ENCODE measurements around the gene ZC3H4.

Gene ZC3H4

DNA sequence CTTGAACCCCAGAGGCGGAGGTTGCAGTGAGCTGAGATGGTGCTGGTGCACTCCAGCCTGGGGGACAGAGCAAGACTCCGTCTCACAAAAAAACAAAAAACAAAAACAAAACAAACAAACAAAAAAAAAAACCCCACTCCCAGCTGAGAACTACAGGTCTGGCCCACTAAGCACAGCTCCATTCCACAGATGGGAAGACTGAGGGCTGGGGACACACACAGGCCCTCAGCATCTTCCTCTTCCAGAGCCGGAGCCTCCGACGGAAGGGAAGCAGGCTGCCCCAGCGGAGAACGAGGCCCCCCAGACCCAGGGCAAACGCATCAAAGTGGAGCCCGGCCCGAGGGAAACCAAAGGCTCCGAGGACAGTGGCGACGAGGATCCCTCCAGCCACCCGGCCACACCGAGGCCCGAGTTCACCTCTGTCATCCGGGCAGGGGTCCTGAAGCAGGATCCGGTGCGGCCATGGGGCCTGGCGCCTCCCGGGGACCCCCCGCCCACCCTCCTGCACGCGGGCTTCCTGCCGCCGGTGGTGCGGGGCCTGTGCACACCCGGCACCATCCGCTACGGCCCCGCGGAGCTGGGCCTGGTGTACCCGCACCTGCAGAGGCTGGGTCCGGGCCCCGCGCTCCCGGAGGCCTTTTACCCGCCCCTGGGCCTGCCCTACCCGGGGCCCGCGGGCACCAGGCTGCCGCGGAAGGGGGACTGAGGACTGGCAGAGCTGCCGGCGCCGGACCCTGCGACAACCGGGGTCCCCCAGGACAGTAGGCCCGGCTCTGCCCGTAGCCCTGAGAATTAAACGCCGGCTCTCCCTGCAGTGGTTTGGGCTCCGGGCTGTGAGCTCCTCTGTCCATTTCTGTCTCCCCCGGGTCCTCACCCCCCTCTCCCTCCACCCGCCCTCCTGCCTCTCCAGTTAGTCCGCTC, 68.4 kb downstream of the ZC3H4 start:
- DNase-seq: no peak

DNA sequence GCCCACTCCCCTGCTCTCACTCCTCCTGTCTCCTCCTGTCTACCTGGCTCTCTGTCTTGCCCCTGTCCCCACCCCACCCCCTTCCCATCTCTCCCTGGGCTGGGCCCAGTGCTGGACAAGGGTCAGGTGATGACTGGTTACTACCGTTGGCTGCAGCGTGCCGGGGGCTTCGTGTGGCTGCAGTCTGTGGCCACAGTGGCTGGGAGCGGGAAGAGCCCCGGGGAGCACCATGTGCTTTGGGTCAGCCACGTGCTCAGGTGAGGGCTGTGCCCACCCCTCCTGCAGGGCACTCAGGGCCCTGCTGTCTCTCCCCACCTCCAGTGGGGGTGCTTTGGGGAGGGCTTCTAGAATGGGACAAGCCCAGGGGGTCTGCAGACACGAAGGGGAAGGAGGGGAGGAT, 72.7 kb downstream of the ZC3H4 start:
- no peak for DNase-seq

DNA sequence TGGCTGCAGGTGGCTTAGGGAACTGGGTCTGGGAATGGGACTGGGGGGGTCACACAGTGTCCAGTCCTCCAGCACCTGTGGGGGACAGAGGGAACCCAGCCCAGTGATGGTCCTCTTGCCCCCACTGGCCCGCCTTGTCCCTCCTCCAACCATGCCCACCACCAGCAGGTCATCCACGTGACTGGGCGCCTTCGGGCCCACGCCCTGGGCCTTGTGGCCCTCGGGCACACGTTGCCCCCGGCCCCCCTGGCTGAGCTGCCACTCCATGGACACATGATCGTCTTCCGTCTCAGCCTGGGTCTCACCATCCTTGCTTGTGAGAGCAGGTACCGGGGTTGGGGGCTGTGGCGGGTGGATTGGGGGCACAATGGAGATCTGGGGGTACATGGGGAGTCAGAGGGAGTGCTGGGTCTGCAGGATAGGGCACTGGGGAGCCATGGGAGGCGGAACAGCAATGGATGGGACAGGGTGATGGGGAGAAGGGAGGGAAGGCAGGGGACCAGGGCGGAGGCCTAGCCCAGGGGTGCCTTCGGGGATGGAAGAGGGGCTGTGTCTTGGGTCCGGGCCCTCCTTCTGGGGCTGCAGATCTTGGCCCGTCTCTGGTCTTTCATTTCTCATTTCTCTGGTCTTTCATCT, 74.2 kb downstream of the ZC3H4 start:
- DNase-seq: no peak

DNA sequence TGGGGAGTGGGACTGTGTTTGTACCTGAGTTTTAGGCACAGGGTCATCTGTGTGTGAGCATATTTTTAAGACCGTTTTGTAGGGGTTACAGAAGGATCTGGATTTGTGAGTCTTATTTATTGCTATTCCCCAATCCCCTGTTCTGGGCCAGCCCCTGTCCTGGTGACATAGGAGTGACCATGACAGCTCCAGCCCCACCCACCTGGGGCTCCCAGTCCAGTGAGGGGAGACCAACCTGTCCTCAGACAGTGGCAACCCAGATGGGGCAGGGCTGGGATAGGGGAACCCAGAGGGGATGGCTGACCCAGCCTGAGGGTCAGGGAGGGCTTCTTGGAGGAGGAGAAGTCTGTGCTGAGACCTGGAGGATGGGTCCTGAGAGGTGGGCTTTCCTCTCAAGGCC, 75.8 kb downstream of the ZC3H4 start:
- DNase-seq: no peak

DNA sequence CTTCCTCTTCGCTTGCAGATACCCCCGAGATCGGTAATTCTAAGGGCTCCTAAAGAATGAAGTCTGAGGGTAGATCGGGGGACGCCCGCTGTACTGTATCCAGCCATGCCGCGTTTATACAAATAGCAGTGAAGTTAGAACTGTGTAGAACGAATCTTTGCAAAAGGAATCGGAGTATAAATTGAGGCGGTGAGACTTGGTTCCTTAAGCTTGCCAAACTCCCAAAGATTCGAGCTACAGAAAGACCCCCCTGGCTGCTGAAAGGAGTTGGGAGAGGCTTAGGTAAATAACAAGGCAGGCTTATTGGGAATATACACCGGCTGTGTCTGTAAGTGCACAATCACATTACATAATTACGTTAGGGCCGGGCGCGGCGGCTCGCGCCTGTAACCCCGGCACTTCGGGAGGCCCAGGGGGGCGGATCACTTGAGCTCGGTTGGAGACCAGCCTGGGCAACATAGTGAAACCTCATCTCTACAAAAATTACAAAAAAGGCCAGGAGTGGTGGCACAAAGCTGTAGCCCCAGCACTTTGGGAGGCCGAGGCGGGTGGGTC, 77.4 kb downstream of the ZC3H4 start:
- peak; percentile 76 for DNase-seq

DNA sequence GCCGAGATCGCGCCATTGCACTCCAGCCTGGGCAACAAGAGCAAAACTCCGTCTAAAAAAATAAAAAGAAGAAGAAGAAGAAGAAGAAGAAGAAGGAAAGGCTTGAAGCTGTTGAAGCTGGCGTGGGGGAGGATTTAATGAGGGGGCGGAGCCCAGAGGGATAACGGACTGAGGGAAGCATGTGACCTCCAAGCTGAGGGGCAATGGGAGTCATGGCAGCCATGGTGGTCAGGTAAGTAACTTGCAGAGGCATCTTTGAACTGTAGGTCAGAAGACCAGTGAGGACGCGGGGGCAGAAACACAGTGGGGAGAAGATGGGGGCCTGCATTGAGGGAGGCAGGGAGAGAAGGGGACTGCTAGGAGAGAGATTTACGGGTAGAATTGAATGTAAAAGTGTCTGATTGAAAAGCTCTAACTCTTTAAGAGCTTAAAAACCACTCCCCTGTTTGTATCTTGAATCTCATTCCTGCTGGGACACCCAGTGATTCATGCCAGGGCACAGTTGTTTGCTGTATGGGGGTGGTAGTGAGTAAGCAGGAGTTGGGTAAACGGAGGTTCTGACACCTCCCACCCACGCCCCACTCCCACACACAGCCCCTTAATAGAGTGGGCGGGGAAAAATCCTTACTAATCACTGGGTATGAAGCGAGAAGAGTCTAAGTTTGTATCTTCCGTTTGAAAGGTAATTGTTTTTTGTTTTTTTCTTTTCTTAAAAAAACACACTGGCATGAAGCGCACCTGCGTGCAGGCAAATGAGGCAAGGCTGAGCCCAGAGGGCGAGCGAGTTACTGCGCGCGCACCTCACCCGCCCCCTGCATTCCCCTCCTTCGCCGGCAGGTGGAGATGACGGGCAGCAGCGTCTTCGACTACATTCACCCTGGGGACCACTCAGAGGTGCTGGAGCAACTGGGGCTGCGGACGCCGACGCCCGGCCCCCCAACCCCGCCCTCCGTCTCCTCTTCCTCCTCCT, 78.2 kb downstream of the ZC3H4 start:
- no peak for DNase-seq

DNA sequence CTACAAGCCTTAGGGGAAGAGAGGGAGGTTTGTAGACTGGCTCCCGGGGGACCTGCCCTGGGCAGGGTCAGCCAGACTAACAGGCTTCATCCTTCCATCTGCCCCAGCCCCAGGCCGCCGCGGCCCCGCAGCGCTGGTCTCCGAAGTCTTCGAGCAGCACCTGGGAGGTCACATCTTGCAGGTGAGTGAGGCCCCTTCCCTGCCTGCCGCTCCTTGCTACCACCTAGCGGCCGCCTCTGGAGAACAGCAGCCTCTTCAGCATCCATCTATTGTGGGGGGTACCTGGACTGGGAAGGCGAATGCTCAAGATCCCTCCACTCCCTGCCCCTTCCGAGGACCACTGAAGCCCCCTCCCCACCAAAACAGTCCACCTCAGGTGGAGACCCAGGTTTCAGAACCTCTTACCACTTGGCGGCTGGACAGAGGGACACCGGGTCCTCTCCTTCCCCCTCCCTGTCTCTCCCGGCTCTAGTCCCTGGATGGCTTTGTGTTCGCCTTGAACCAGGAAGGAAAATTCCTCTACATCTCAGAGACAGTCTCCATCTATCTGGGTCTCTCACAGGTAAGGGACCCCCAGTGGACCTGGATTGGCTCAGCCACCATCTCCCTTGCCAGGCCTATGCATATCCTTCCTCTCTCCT, 81.3 kb downstream of the ZC3H4 start:
- no peak for DNase-seq

DNA sequence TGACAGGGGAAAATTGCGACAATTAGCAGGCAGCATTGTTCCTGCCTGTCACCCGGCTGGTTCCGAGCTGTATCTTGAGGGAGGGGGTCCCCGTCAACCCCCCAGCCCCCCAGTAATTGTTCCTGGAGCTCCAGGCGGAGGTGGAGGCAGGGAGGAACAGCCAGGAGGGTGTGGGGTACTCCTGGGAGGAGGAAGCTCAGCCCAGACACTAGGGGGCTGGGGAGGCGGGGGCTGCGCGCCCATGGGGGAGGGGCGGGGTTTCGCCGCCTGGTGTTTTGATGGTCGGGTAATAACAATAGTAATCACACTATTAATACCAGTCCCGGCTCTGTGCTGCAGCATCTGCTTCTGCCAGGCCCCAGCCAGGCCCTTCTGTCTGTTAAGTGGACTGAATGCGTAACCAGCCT, 85.4 kb downstream of the ZC3H4 start:
- DNase-seq: no peak

DNA sequence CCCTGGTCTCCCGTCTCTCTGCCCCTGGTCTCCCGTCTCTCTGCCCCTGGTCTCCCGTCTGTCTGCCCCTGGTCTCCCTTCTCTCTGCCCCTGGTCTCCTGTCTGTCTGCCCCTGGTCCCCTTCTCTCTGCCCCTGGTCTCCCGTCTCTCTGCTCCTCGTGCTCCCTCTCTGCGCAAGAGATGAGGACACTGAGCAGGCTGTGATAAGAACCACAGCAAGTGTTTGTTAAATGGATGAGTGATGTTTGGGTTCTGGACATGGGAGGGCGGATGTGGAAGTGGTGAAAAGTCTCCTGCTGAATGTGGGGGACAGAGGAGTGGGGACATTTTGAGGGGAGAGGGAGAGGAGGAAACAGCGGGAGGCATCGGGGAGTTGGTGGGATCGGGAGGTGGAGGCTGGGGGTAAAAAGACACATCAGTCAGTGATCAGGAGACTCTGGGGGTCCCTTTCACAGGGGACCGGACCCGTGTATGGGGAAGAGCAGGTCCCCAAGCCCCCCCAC, 85.9 kb downstream of the ZC3H4 start:
- no peak for DNase-seq

DNA sequence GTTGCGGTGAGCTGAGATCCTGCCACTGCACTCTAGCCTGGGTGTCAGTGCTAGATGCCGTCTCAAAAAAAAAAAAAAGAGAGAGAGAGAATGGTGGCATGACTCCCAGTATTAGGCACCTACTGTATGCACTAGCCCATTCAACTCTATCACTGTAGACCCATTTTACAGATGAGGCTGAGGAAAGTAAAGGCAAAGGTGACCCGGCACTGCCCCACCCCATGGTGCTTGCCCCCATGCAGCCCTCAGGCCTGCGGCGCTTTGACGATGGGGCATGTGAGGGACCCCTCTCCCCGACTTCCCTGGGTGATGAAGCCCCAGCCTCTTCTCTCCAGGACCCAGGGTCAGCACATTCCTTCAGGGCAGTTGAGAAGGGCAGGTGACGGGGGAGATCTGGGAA, 86.7 kb downstream of the ZC3H4 start:
- no peak for DNase-seq

DNA sequence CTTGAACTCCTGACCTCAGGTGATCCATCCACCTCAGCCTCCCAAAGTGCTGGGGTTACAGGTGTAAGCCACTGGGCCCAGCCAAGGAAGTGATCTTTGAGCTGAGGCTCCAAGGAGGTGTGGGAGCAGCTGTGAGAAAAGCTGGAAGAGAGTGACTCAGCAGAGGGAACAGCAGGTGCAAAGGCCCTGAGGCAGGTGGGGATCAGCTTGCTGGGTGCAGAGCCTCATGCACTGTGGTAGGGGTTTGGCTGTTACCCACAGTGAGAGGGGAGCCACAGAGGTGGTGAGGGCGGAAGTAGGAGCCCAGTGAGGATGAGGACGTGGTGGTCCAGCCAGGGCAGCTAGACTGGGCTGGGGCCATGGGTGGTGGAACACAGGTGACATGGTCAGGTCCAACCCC, 87.4 kb downstream of the ZC3H4 start:
- DNase-seq: no peak

DNA sequence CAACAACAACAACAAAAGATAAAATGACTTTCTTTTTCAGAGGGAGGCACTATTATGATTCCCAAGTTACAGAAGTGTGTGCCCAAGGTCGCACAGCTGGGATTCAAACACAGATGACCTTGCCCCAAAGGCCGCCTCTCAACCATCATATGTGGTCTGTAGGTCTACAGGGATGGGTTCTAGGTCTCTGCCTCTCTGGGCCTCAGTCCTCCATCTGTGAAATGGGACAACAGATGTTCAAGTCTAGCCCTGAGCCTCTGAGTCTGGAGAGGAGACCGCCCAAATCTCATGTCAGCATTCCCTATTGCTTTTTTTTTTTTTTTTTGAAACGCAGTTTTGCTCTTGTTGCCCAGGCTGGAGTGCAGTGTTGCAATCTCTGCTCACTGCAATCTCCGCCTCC, 89.1 kb downstream of the ZC3H4 start:
- no peak for DNase-seq

DNA sequence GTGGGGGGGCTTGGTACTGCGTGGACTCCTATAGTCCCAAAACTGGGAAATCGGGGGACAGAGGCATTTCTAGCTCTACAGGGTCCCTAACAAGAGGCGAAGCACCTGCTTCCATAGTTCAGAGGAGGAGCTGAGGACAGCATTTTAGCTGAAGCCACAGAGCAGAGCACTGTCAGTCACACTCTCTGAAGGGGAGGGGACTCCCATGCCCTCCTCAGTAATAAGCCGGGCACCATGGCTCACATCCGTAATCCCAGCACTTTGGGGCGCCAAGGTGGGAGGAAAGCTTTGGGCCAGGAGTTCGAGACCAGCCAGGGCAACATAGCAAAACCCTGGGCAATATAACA, 90.2 kb downstream of the ZC3H4 start:
- DNase-seq: no peak

DNA sequence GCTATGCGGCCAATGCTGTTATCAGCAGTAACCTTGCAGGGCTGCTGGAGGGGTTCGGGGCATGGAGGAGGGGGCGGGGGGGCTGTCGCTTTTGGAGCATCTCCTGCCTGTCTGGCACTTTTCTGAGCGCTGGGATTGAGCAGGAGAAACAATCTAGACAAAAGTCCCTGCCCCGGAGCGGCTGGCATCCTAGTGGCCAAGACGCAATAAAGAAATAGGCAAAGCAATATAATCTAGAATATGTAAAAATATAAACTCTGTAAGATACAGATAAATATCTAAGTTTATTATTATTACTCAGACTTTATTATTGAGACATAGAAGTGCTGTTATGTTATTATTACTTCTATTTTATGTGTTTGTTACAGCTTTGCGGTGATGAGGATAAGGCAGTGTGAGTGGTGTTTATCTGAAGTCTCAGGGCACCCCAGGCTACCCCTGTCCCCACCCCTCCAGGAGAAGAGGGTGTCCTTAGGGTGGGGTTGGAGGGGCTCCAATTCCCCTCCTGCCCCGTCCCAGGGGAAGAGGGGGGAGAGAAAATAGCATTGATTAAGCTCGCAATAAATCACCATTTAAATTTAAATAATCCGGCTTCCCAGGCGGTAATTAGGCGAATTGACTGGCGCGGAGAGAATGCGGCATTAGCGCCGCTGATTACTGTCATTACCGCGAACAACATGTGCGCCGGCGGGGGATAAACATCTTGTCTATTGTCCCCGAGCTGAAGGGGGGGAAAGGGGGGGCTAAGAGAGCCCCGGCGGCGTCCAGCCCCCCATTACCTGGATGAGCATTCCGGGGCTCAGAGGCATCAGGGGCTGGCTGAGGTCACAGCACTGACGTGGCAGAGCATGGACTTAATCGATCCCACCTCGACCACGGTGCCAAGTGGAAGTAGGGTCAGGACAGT, 90.8 kb downstream of the ZC3H4 start:
- no peak for DNase-seq

DNA sequence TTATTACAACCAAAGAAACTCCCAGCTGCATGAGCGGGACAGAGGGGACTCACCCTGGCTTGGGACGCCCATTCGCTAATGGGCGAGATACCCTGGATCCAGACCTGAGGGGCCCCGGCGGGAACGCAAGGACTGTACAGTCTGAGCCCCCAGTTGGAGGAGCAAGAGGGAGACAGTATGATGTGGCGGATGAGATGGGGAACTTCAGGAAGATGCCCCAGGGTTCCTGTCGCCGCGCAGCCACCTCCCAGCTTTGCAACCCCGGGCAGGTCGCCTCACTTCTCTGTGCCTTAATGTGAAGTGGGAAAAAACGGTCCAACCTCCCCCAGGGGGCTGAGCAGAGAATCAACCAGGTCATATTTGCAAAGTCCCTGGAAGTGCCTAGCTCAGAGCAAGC, 91.4 kb downstream of the ZC3H4 start:
- no peak for DNase-seq

DNA sequence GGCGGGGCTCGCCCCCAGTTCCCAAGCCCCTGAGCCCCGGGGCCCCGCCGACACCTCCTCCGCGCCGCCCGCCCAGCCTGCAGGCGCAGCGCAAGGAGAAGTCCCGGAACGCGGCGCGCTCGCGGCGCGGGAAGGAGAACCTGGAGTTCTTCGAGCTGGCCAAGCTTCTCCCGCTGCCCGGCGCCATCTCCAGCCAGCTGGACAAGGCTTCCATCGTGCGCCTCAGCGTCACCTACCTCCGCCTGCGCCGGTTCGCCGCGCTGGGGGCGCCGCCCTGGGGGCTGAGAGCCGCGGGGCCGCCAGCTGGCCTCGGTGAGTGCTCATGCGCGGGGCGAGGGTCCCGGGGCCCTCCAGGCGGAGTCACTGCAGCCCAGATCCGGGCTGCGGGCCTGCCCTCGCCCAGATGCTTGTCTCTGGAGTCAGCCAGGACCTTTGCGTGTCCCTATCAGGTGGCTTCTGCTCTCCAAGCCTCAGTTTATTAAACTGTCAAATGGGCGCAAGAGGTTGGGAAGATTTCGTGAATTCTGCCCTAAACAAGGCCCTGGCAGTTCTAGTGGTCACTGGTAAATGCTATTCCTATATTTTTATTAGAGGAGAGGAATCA, 91.9 kb downstream of the ZC3H4 start:
- DNase-seq: no peak

DNA sequence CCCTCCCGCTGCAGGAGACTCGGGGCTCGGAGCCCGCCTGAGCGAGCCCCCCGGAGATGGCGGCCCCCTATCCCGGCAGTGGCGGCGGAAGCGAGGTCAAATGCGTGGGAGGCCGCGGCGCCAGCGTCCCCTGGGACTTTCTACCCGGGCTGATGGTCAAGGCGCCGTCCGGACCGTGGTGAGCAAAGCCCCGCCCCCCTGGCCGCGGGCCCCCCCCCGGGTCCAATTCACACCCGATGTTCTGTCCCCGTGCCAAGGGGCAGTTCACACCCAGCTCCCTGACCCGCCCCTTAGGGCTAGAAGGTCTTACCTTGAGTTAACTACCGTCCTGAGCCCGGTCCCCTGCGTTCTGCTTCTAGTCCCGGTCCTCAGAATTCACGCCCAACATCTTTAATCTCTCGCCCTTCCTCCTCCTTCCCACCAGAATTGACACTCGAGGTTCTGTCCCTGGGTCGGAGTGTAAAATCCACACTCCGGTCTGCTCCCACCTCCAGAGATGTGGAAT, 92.5 kb downstream of the ZC3H4 start:
- no peak for DNase-seq

DNA sequence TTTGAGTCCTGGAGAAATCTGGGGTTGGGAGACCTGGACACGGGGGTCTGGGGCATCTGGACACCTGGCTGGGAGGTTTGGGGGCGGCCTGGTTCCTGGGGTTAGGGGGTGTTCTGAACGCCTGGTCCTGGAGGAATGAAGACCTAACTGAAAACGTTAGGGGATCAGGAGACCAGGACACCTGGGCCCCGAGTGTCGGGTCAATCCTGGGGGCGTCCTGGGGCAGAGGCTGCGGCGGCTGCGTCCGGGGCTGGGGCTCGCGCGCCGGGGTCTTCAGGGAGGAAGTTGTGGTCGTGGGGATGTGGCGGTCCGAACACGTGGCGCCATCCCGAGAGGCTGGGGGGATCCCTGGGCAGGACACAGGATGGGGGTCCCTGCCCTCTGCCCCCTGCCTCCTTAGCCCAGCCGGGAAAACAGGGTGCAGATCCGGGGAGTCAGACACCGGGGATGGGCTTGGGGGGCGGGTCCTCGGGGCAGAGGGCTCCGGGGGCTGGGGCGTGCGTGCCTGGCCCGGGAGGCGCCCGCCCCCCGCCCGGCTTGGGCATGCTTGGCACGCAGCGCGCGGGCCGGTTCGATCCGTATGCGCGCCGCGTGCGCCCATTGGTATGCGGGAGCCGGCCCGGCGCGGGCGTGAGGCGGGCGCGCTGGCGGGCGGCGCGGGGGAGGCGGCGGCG, 93.3 kb downstream of the ZC3H4 start:
- no peak for DNase-seq

DNA sequence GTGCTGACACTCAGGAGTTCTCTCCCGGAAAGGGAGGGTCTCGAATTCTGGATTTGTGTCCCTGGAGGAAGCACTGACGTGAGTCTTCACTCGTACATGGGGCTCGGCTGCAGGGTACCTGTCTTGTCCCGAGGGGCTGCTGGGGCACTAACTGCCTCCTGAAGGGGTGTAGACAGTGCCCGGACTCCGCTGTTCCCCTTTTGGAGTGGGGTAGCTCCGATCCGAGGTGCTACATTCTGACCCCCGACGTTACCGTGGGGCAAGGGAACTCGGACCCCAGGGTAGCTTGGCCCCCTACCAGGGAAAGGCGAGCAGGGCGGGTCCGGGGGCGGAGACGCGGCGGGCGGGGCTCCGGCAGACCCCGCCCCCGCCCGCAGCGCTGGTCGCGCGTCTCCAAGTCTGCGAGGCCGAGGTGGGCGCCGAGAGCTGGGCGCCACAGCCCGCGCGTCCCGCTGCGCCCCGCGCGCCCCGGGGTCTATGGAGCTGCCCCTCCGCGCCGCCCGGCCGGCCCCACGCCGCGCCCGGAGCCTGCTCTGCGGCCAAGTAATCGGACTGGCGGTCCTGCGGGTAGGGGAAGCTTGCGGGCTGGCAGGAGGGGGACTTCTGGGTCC, 94.0 kb downstream of the ZC3H4 start, which contains the start of gene NPAS1:
Gene NPAS1, plus strand, starts transcription at position 407 of the 611 bp plus-strand sequence. CDS start 1,211 bp downstream, outside the sequence.
- no peak for DNase-seq
